HG02884 (cell line): ENCODE data around the gene RASGRF1.
A peak's percentile ranks its signal among the peaks of the same experiment; 100 is the strongest.
"Not testable (repeated sequence)": the region's sequence is repeated elsewhere in the genome, so short reads cannot be mapped to it uniquely, and the experiment has no call there.

ENCODE experiments used
- ATAC-seq: cut with Tn5 transposase; IDR thresholded peaks from one replicate; pipeline ENCODE4 v1.9.1; 2021; ENCODE audit warnings: mild to moderate bottlenecking, moderate library complexity; ENCODE audit not compliant: unreplicated experiment

RASGRF1 gene

DNA sequence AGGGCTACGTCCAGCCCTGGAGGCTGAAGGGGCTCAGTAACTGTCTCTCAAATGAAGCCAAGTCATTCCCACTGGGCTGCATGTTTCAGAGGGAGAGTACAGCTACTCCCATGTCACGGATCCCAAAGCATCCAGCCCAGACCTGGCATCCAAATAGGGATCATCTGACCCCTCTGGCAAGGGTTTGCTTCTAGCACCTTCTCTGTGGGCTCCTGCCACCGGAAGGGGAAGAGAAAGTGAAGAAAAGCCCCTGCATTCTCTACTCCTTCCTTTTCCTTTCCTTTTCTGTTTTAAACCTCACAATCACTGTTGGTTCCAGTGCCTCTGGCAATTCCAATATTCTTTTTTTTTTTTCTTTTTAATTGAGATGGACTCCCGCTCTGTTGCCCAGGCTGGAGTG lies 81.2 kb downstream of the RASGRF1 start:
- ATAC-seq, result no peak

GRCh38 chr15:79008659-79009058 lies 81.9 kb downstream of the RASGRF1 start:
- no peak for ATAC-seq

GRCh38 chr15:79007066-79007465 lies 83.5 kb downstream of the RASGRF1 start:
- no peak for ATAC-seq

GRCh38 chr15:79006071-79006470 lies 84.5 kb downstream of the RASGRF1 start:
- no peak for ATAC-seq

GRCh38 chr15:79004336-79004735 lies 86.2 kb downstream of the RASGRF1 start:
- peak; percentile 89 for ATAC-seq

DNA sequence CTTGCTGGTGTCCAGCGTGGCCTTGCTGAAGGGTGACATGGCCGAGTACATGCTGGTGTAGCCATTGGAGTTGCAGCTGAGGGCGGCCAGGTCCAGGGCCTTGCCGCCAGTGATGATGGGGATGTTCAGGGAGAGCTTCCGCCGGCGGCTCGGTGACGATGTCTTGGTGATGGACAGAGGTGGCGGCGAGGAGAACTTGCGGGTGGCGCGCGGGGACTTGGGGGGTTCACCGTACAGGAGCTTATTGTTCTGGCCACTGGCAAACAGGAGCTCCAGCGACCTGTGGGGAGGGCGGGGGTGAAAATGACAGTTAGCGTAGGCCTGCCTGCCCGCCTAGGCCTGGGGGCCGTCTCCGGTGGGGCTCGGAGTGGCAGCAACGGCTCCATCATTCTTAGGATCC lies 86.7 kb downstream of the RASGRF1 start:
- ATAC-seq, result no peak

GRCh38 chr15:79003301-79003700 lies 87.3 kb downstream of the RASGRF1 start:
- ATAC-seq, result no peak

DNA sequence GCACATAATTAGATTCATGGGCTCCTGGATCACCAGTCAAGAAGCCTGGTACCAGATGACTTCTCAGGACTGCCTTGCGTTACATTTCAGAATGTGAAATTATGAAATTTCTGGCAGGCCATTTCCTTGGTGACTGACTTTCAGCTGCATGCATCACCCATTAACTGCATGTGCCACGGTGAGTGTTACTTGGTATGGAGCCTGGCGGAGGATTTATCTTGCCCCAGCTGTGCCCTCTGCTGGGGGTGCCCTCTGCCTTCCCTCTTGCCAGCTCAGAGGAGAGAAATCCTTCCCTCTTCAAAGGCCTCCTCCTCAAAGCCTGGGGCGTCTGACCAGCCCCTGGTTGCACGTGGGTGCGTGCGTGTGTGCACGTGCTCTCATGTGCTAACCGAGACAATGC lies 88.0 kb downstream of the RASGRF1 start:
- ATAC-seq, result no peak

GRCh38 chr15:78999636-79000035 lies 90.9 kb downstream of the RASGRF1 start:
- no peak for ATAC-seq

DNA sequence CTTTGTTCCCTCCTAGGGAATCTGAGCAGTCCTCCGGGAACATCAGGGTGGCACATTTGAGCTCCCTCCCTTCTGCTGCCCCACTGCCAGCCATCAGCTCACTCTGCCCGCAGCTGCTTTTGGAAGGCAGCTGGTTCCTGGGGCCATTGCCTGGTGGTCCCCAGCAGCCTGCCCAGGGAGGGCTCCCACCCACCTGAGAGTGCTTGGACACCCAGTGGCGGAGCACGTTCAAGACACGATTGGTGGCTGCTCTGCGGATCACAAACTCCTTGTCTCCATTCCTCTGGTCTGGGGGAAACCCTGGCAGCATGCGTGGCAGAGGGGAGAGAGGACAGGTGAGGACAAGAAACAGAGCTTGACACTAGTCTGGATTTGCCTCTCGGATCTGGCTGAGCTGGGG lies 92.1 kb downstream of the RASGRF1 start:
- ATAC-seq, result no peak

DNA sequence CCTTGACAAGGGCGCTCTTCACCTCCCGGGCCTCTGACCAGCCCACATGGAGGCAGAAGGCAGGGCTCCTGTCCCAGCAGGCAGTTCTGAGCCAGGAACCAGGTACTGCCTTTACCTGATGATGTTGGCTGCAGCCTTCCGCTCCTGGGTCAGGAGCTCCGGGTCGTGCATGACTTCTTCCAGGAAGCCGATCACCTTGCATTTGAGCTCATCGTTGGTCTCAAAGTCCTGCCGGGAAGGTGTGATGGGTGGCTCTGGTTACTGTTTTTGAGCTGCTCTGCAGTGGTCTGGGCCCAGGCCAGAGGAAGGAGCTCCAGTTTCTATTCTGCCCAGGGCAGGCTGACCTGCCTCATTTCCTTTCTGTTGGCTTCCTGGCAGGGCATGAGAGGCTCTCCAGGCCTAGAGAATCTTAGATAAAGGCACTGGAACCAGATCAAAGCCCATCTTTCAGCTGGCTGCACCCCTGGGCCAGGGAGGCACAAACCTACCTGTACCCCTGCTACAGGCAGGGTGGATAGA lies 92.5 kb downstream of the RASGRF1 start:
- ATAC-seq, result no peak

- no peak for ATAC-seq
Measured at GRCh38 chr15:78996894-78997275, 93.7 kb downstream of the RASGRF1 start.

DNA sequence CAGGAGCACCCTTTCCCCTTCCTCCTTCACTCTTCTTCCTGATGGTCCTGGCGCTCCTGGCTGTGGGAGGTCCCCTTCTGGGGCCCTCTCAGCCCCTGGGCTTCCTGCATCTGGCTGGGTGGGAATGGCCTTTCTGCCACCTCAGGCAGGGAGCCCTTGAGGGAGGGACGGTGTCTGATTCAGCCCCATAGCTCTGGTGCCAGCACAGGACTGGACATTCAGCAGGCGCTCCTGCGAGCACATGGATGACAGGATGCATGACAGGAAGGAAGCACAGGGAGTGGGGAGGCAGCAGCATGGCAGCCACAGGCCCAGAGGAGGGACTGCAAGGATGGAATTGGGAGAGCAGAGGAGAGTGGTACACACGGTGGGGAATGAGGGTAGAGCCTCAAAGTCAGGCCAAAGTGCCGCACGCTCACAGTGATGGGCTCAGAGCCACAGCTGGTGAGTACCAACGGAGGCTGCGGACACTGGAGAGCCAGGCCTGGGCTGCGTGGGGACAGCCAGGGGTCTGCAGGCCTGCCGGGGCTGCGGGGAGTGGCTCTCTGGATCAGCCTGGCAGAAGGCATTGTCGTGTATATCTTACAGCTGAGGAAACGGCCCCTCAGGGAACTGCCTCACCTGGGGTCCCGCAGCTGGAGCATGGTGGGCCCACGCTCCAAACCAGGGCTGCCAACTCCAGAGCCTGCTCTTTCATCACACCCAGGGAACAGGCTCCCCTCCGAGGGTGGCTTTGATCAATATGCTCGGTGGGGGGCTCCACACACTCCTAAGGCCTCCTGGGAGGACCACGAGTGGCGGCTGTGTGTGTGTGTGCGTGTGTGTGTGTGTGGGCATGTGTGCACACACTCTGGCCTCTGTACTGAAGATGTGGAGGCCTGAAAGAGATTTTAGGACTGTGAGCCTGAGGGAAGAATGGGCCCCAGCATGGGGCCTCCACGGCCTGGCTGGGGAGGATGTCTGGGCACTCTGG lies 94.4 kb downstream of the RASGRF1 start:
- no peak for ATAC-seq

GRCh38 chr15:78995161-78995560 lies 95.4 kb downstream of the RASGRF1 start:
- not testable (repeated sequence) for ATAC-seq

- no peak for ATAC-seq
Measured at GRCh38 chr15:78993931-78994530, 96.5 kb downstream of the RASGRF1 start.

- no peak for ATAC-seq
Measured at GRCh38 chr15:78993257-78993930, 97.2 kb downstream of the RASGRF1 start.

GRCh38 chr15:78992416-78993256 lies 97.9 kb downstream of the RASGRF1 start:
- no peak for ATAC-seq

- no peak for ATAC-seq
Measured at GRCh38 chr15:78991879-78992278, 98.7 kb downstream of the RASGRF1 start.

DNA sequence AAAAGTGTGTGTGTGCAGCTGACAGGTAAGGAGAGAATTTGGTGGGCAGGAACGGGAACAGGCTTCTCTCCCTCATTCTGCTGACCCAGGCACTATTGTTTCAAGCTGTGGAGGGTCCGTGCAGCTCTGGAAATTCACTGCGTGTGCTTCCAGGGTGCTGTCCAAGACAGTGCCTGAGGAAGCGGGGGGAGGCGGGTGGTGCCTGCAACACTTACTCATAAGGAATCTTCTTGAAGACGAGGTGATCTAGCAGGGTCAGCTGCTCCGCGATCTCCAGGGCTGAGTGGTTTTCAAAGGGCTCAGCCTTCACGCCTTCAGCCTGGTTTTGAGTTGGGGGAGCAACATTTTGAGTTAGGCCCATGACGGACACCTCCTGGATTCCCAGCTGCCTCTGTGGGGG lies 99.1 kb downstream of the RASGRF1 start:
- ATAC-seq, result no peak

DNA sequence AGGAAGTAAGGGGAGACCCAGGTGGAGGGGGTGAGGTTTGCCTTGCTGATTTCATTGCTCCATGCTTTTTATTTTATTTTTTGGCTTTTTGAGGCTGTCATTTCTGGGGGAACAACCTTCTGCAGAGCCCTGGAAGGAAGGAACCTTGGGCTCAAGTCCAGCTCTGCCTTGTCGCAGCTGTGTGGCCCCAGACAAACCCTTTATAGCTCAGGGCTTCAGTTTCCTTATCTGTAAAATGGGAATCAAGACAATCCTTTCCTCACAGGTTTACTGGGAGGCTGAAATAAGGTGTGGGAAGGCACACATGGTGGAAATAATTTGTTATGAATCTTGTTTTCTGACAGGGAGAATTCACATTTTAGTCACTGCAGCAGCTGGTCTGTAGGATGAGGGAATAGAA lies 100.3 kb downstream of the RASGRF1 start:
- no peak for ATAC-seq
